ENCODE data around the gene PRKCB.
"Not testable (repeated sequence)": the region's sequence is repeated elsewhere in the genome, so short reads cannot be mapped to it uniquely, and the experiment has no call there.

PRKCB gene

DNA sequence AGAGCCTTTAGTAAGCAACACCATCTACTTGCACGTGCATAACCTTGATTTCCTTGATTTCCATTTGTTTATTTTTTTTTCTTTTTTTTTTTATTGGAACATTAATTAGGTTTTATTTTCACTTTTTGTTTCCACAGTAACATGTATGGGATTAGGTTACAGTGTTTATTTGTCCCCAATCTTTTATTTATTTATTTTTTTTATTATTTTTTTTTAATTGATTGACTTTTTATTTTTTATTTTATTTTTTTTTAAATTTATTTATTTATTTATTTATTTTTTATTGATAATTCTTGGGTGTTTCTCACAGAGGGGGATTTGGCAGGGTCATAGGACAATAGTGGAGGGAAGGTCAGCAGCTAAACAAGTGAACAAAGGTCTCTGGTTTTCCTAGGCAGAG lies 272.3 kb downstream of the PRKCB start:
- DNase-seq = not testable (repeated sequence)

DNA sequence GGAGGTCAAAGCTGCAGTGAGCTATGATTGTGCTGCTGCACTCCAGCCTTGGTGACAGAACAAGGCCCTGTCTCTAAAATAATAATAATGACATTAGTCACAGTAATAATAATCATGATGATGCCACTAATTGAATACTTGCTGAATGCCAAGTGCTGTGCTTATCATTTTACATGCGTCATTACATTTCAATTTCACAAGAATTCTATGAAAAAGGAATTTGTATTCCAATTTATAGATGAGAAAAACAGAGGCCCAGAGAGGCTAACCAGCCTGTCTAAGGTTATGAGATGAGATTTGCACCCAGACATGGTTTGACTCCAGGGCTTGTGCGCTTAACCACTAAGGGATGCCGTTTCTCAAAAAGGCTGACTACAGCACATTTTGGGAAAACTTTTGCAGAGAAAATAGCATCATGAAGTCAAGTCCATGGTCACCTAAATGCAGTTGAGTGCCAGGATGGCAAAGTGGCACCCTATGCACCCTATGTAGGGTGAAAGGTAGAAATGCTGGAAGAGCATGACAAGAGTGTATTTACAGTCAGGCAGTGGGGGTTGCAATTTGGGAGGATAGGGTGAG lies 276.0 kb downstream of the PRKCB start:
- DNase-seq = no peak

DNA sequence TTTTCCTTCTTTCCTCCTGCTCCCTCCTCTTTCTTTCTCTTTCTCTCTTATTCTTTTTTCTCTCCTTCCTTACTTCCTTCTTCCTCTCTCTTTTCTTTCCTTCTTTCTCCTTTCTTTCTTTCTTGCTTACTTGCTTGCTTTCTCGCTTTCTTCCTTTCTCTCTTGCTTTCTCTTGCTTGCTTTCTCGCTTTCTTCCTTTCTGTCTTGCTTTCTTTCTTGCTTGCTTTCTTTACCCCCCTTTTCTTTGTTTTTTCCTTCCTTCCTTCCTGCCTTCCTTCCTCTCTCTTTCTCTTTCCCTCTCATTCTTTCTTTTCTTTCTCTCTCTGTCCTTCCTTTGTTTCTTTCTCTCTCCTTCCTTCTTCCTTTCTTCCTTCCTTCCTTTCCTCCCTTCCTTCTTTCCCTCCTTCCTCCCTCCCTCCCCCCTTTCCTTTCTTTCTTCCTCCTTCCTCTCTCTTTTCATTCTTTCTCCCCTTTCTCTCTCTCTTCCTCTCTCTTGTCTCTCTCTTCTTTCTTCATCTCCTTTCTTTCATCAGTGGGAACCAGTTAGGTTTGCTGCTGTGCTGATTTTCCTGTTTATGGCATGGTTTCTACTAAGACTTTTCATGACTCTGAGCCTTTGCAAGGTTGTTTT lies 277.4 kb downstream of the PRKCB start:
- no peak for DNase-seq

DNA sequence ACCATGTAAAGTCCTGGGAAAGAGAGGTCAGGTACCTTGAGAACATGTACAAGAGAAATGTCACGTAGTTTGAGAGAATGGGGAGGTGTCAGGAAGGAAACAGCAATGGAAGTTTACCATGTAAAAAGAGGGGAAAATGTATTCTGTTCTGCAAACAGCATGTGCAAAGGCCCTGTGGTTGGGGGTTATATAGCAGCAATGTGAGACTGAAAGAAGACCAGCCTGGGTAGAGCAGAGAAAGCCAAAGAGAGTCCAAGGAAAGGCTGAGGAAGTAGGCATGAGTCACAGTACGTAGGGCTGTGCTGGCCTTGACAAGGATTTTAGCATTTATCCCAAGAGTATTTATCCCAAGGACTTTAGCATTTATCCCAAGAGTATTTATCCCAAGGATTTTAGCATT lies 279.1 kb downstream of the PRKCB start:
- DNase-seq = no peak

DNA sequence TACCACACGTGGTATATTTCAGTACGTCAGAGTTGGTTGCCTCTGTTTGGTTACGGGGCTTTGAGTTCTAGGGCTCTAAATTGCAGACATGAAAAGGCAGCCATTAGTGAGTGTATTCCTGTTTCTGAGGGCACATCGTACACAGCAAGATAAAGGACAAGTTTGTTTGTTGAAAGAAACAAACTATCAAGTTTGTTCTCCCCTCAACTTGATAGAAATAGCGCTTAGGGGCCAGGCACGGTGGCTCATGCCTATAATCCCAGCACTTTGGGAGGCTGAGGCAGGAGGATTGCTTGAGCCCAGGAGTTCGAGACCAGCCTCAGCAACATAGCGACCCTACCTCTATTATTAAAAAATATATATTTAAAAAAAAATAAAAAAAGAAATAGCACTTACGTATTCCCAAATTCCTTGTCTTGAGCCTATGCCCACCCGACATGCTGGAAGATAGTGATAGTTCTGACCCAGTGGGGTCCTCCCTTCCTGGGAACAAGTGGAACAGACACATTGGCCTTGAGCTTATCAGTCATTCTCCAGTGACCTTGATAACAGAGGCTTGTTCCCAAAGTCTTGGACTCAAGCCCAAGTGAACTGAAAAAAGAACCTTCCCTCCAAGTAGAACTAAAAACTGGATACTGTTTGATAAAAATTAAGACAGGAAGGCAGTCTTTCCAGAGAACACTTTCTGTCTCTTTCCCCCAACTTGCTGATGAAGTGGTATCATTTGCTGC lies 280.4 kb downstream of the PRKCB start:
- DNase-seq = no peak

DNA sequence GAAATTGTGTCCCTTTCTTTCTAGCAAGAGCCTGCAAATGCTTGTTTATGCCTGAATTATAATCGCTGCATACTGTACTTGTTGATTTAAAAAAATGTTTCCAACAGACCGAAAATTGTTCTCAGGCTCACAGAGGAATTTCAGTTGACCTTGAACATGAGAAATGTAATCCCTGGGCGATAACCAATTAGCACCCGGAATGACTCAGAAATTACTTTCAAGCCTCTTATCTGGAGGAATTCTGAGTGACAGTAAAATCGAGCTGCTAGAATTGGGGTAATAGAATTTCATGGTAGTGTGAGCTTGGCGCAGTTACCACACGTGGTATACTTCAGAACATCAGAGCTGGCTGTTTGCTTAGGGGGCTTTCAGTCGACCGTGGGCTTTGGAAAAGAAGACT lies 281.2 kb downstream of the PRKCB start:
- DNase-seq = no peak

DNA sequence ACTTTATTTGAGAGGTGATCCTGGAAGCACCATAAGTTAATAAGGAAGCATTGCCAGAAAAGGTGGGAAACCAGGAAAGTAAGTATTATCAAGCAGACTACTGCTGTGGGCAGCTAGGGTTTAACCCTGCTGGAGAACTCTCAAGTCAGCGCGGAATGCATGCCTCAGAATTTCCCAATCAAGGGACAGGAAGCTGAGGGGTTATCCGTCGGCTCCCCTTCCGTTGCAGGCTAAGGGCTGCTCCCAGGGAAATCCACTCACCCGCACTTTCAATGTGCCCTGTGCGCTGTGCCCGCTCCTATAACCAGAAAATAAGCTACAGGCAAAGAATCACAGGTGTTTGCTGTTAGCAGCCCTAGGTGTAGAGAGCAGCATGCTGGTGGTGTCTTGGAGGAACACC lies 281.9 kb downstream of the PRKCB start:
- DNase-seq = no peak

DNA sequence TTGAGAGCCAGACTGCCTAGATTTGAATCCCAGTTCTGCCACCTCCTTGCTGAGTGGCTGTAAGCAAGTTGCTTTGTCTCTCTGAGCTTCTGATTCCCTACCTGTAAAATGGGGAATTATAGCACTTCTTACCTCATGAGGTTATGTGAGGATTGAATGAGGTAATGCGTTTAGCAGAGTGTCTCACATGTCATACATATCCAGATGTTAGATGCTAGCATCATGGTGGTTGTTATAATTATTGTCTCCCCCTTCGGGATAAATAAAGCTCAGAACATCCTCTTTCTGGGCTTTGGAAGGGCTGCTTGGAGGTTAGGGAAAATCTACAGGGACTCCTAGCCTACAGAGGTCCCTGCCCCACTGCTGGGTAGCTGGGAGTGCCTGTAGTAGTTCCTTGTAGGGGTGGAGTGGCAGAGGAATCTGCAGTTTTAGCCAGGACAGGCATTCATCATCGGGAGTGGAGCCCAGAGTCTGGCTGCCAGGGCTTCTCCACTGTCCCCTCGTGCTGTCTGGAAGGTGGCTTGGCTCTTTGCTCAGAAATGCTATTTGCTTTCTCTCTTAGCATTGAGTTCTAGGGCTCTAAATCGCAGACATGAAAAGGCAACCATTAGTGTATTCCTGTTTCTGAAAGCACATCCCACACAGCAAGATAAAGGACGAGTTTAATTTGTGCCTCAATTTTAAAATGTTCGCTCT lies 282.5 kb downstream of the PRKCB start:
- DNase-seq = no peak

DNA sequence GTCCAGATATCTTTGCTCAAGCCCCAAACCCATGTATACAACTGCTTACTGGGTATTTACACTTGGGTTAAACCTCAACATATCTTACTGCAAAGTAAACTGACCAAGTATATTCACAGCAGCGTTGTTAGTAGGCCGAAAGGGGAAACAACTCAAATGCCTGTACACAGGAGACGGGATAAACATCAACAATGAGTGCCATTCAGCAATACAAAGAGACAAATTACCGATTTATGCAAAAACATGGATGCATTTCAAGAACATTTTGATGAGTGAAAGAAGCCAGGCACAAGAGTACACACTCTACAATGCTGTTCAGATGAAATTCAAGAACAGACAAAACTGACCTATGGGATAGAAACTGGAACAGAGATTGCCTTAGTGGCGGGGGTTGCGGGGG lies 284.0 kb downstream of the PRKCB start:
- DNase-seq = no peak

DNA sequence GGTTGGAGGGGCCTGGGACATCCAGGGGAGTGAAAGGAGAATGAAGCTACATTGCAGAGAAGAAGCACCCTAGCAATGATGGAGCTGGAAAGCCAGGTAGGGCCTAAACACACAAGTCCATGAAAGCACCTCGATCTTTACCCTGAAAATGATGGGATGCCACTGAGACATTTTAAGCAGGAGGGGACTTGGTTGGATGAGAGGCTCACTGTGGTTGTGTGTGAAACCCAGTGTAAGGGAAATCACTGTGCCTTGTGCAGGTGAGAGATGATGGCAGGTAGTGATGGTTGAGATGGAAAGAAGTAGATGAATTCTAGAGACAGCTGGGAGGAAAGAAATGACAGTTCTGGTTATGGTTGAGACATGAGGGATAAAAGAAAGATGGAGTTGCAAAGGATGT lies 287.5 kb downstream of the PRKCB start:
- no peak for DNase-seq

DNA sequence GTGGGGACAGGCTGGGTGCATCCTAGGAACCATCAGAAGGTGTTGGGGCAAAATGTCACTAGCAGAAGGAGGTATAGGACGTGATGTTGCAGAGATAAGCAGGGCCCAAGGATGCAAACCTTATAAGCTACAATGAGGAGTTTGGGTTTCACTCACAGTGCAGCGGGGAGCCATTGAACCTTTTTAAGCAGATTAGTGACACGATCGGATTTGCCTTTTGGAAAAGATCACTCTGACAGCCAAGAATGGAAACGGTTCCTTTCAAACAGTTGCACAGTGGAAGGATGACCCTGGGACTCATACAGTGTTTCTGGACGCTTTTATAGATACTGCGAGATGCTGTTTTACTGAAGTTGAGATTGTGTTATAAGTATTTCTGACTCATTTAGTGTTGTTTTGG lies 288.5 kb downstream of the PRKCB start:
- DNase-seq = no peak

DNA sequence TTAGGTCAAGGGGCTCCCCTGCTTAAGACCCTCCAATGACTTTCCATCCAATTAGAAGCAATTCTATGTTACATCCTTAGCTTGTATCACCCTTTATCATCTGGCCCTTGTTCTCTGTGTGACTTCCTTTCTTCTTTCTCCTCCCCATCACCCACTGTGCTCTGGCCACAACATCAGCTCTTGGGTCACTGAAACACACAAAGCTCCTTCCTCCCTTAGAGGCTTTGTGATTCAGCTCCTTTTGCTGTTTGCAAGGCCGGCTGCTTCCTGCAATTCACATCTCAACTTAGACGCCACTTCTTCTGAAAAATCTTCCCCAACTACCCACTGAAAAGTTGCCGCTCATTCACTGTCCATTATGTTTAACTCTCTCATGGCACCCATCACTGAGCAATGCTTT lies 289.4 kb downstream of the PRKCB start:
- DNase-seq = no peak

DNA sequence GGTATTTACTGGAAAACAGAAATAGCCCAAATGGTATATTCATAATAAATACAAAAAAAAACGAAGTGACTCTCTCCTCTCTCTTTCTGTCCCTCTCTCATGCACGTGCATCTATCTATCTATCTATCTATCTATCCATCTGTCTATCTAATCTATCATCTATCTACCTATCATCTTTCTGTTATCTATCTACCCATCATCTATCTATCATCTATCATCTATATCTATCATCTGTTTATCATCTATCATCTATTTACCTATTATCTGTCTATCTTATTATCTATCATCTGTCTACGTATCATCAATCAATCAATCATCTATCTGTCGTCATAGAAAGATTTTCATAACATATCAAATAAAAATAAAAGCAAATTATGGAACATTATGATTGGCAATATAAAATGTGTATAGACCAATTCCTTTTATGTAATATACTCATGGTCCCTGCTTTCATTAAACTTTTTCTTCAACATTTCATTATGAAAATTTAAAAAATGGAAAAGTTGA lies 293.7 kb downstream of the PRKCB start:
- DNase-seq = no peak

DNA sequence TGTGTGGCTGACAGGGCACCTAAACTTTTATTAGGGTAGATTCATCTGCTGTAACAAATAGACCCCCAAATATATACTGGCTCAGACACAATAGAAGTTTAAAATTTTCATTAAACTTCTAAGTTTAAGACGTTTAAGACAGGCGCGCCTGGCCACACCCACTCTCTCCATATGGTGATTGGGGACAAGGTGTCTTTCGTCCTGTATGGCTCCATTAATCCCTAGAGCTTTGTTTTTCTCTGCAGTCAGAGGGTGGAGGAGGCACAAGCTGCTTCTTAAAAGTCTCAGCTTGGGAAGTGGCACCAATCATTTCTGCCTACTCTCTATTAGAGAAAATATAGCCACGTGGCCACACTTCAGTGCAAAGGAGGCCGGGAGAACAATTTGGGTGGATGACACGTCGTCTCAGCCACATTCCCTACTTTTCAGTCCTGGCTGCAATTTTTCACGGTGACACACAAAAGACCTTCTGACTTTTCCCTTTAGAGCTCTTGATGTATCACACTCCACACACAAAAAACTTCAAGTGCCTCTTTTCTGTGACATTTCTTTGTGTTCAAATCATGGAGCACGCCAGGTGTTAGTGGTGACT lies 294.8 kb downstream of the PRKCB start:
- DNase-seq = no peak

DNA sequence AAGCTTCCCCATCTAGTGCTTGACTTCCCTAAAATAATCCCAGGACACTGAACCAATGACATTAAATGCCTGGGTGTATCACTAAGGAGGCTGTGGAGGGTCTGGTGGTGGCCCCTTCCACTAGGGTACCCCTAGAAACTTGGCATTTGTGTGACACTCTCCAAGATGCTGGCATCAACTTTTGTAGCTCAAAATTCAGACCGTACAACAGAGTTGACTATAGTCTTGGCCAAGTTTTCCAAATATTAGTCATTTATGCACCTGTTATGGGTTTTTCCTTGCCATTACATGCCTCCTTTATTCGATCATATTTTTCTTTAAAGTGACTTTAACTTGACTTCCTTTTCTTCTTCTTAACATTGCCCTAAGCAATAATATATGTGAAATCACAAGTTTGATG lies 295.5 kb downstream of the PRKCB start:
- no peak for DNase-seq

DNA sequence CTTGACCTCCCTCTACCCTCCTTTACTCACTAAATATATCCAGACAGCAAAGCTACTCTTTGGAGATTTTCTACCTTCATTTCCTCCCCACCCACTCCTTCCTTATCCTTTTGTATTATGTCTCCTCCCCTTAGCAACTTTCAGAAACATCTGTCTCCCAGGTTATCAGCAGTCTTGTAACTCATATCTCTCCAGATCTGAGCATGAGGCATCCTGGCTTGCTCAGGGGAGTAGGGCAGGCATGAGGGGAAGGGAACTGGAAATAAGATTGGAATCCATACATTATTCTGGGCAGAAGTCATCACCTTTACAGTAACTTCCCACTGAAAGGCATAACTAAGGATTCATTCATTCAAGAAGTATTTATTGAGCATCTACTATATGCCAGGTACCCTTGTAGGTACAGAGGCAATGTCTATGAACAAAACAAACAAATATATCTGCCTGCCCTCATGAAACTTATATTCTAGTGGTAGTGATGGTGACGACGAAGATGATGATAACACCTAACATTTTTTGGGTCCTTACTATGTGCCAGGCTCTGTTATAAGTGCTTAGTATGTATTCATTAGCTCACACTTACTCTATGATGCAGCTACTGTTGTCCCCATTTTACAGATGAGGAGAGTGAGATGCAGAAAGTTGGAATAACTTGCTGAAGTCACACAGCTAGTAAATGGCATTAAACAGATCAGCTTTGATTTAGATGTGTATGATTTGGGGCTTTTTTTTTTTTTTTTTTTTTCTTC lies 296.4 kb downstream of the PRKCB start:
- no peak for DNase-seq

DNA sequence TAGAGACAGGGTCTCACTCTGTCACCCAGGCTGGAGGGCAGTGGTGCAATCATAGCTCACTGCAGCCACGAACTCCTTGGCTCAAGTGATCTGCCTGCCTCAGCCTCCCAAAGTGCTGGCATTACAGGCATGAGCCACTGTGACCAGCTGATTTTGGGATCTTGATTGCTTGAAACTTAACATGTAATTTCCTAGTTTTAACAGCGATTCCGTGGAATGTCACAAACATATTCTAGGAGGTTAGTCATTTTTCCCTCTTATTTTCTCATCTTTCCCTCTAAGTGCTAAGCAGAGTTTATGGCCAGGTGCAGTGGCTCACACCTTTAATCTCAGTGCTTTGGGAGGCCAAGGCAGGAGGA lies 297.0 kb downstream of the PRKCB start:
- no peak for DNase-seq

DNA sequence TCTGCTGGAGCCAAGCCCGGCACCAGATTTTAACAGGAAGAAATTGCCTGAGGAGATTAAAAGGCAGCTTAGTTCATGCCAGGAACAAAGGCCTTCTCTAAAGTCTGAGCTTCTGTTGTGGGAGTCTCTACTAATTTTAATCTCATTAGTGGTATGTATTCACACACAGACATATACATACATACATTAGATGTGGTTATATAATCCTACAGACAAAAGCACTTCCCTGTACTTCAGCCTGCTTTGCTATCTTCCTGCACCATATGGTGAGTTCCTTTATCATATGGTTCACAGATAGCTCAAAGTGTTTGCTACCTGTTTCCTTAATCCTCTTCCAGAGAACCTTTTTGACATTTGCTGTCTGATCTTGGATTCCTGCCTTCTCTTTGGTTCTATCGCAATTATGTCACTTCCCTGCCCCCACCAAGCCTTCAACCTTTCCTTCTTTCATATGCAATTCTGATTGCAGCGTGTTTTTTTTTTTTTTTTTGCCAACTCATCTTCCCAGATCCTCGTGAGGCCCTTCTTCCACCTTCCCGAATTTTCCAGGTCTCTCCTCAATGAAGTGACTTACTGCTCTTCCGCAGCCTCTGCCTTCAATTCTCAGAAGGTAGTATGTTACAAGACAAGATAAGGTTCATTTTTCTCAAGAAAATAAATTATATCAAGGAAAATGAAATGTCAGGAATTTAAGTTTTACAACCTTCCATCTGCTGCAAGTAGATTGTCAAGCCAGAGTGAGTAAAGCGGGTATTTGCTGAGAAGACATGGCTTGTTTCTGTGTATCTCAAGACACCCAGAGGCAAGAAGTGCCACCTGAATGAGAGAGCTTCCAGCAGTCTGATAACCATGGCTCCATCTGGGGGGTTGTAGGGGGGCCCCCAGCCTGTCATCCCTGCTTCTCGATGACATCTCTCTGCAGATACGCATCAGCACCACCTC lies 300.1 kb downstream of the PRKCB start:
- no peak for DNase-seq

DNA sequence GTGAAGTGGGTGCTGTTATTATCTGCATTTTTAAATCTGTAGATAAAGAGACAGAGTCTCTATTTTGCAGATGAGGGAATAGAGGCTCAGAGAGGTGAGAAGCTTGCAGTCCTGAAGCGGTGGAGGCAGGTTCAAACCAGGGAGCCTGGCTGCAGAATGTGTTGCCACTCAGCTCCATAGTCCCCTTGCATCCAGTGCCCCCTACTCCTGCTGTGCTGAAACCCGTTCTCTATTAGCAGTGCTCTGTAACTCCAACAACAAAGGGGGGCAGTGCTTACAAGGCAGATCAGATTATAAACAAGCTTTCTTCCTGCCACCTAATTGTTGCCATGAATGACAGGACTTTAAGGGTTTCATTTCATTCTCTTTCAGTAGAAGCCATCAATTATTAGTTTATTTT lies 302.2 kb downstream of the PRKCB start:
- no peak for DNase-seq

DNA sequence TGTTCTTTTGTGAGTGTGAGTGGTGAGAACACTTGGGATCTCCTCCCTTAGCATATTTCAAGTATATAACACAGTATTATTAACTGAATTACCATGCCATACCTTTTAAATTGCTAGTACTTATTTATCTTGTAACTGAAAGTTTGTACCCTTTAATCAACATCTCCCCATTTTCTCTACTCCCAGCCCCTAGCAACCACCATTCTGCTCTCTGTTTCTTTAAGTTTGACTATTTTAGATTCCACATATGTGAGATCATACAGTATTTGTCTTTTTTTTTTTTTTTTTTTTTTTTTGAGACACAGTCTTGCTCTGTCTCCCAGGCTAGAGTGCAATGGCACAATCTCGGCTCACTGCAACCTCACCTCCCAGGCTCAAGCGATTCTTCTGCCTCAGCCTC lies 302.8 kb downstream of the PRKCB start:
- DNase-seq = no peak

DNA sequence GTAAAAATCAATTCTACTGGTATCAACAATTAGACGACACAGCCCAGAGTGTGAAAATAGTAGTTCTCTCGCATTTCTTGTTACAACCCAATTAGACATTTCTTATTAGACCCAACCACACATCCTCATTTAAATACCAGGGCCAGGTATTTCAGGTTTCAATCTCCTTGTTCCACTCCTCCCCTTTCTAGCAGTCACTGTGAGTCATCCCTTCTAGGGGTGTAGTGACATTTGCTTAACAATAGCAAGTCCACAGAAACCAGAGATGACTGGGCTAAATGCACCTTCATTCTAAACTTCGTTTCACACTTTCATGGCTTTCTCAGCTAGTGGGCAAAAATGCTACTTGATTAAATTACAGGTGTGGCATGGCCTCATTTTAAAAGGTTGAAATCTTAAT lies 303.5 kb downstream of the PRKCB start:
- no peak for DNase-seq

DNA sequence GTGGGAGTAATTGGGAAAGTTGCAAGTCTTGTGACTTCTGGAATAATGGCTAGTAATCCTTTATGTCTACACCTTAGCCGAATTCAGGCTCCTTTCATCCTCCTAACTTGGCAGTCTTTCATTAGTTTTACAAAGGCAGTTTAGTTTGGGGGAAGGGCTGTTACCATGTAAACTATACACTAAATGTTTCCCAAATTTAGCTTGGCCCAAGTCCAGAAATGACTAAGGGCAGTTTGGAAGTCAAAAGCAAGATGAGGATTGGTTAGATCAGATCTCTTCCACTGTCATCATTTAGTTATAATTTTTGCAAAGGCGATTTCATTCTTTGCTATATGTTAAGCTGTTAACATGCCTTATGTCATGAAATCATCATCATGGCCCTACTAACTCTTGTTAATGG lies 304.9 kb downstream of the PRKCB start:
- DNase-seq = no peak
